H1 (cell line): ENCODE measurements around the gene PLEKHG3. TPM values are rescaled to one million over a fixed set of nuclear protein-coding genes. Genes with fewer than 3 reads are reported as not detected.

Experiments
- polyA plus RNA-seq, 7 experiments: library from polyadenylated mRNA; depleted of rRNA in 3 of 7; stranded (reverse) in 5 of 7; unstranded in 2 of 7; fragments of >200 nt in 5 of 7; fragments of 200-250 nt in 2 of 7; gene quantifications; 1 replicate in 5 of 7; 2 replicates in 1 of 7; 4 replicates in 1 of 7; pipeline versions ENCODE4 v1.2.1 to v1.2.3, GENCODE V29; 2011 to 2013; ENCODE audit warnings: missing spikeins in 2 of 7, mixed read lengths in 2 of 7
- total RNA-seq: library from RNA; stranded (reverse); fragmentation: NEBNext Ultra II Directional; extraction: Animal tissue kit (Norgen Biotek cat#: 25700); gene quantifications from 2 replicates; pipeline ENCODE4 v1.2.1, GENCODE V29; 2021
- TF ChIP-seq, protein P1 (sequence below): IDR thresholded peaks from 2 replicates; pipeline ENCODE4 v1.6.1; 2012; ENCODE audit warnings: low read length, inconsistent platforms

Gene PLEKHG3
- total and polyA plus RNA-seq, 2 of the 8 experiments (the other 6 are each of a cell fraction or from before 2014, with no cell fraction given) = 43.4 to 90.6 TPM

DNA sequence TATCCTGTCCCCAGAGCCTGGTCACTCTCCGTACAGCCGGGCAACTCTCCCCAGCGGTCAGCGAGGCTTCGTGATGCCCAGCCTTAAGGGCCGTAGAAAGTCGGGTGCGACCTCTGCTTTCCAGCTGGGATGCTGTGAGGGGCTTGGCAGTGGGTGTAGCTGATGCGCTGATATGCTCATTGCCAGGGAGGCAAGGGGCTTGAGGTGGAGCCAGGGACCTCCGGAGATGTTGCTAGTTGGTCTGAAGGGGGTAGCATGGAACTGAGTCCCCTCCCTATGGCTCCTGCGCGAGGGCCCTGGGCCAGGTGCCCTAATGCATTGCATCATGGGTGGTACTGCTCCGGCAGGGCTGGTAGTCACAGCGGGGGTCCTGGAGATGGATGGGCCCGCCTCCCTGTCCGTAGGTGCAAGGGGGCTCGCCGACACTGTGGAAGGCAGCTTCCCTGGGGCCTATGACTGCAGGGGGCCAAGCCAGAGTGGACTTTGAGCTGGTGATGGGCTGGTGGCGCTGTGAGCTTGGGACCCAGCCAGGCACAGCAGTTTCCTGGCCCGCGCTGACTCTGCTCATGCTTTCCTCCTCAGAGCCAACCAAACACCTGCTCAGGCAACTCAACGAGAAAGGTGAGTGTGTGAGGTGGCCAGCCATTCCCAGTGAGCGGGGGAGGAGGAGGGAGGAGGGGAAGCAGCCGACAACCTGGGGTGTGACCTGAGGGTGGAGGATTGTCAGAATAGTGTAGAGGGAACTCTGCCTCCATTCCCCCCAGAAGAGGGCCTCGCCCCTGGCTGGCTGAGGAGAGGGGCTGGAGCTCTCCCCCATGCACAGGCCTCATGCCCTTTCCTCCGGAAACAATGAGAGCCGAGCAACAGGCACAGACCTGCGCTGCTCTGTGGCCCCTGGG, 32.3 kb downstream of the PLEKHG3 start (continued):
- TF ChIP-seq, protein P1, sequence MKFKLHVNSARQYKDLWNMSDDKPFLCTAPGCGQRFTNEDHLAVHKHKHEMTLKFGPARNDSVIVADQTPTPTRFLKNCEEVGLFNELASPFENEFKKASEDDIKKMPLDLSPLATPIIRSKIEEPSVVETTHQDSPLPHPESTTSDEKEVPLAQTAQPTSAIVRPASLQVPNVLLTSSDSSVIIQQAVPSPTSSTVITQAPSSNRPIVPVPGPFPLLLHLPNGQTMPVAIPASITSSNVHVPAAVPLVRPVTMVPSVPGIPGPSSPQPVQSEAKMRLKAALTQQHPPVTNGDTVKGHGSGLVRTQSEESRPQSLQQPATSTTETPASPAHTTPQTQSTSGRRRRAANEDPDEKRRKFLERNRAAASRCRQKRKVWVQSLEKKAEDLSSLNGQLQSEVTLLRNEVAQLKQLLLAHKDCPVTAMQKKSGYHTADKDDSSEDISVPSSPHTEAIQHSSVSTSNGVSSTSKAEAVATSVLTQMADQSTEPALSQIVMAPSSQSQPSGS = 0 out of 2 replicates have a peak, but pooled peaks have one; percentile 31
